Stimulated activated naive CD8-positive, alpha-beta T cell treated with anti-CD3 and anti-CD28 coated beads, Interleukin-15, amount 100 ng/mL, for 72 hours (primary cell): Measurements from ENCODE around the gene ATF2.
"Not testable (repeated sequence)": the region's sequence is repeated elsewhere in the genome, so short reads cannot be mapped to it uniquely, and the experiment has no call there.

Source experiments
- ATAC-seq: fragments of 150-1000 bp; cut with Tn5 transposase; 2 replicates; pipeline ENCODE4 v1.10.0; 2021; ENCODE audit warnings: mild to moderate bottlenecking, moderate library complexity
- DNase-seq, 2 donors: peaks; one replicate each; pipeline ENCODE4 v3.0.0; 2021 to 2022
- H3K27ac Mint-ChIP-seq, 2 donors: one replicate each; pipeline ENCODE4 v1.8.0; 2022; ENCODE audit warnings: mild to moderate bottlenecking in 2 of 2, mixed read lengths in 2 of 2, moderate library complexity in 2 of 2
- H3K27me3 Mint-ChIP-seq: one replicate; pipeline ENCODE4 v1.8.0; 2022; ENCODE audit warnings: mixed read lengths
- H3K4me1 Mint-ChIP-seq: one replicate; pipeline ENCODE4 v1.8.0; 2022; ENCODE audit warnings: mild to moderate bottlenecking, mixed read lengths
- H3K4me3 Mint-ChIP-seq, 2 donors: one replicate each; pipeline ENCODE4 v1.8.0; 2022; ENCODE audit warnings: mild to moderate bottlenecking in 2 of 2, mixed read lengths in 2 of 2, moderate library complexity in 1 of 2
- H3K9me3 Mint-ChIP-seq, 2 donors: one replicate each; pipeline ENCODE4 v1.8.0; 2022; ENCODE audit warnings: mixed read lengths in 2 of 2

ATF2 gene

GRCh38 chr2:175136334-175137215, 31.4 kb downstream of the ATF2 start:
- no peak overlapping the region for H3K4me3 Mint-ChIP-seq
- no peaks in the 10 kb centered on the region for H3K27me3 Mint-ChIP-seq
- H3K4me1 Mint-ChIP-seq, result peaks cover 45% of the 10 kb centered on the region
- DNase-seq (no peak), ATAC-seq (peak; percentile 60)
- no peak overlapping the region for H3K27ac Mint-ChIP-seq
- H3K9me3 Mint-ChIP-seq, result no peaks in the 10 kb centered on the region

- no peak overlapping the region for H3K27ac Mint-ChIP-seq
- peaks cover 44% of the 10 kb centered on the region for H3K4me1 Mint-ChIP-seq
- DNase-seq (no peak), ATAC-seq (no peak)
- H3K27me3 Mint-ChIP-seq, result no peaks in the 10 kb centered on the region
- no peaks in the 10 kb centered on the region for H3K9me3 Mint-ChIP-seq
- no peak overlapping the region for H3K4me3 Mint-ChIP-seq
These were observed 32.1 kb downstream of the ATF2 start for GRCh38 chr2:175135862-175136261.

- Mint-ChIP-seq H3K4me1 (peaks cover 37% of the 10 kb centered on the region), H3K27ac (peak overlapping the region in 1 of 2 donors; percentile 60), H3K9me3 (no peaks in the 10 kb centered on the region), H3K27me3 (no peaks in the 10 kb centered on the region), H3K4me3 (no peak overlapping the region)
- DNase-seq (no peak), ATAC-seq (no peak)
These were observed 32.8 kb downstream of the ATF2 start for GRCh38 chr2:175135177-175135576.

- H3K27ac Mint-ChIP-seq, result no peak overlapping the region
- no peaks in the 10 kb centered on the region for H3K9me3 Mint-ChIP-seq
- no peak for DNase-seq
- H3K4me3 Mint-ChIP-seq, result no peak overlapping the region
- no peaks in the 10 kb centered on the region for H3K27me3 Mint-ChIP-seq
- peaks cover 9% of the 10 kb centered on the region for H3K4me1 Mint-ChIP-seq
- ATAC-seq, result no peak
These were observed 36.8 kb downstream of the ATF2 start for GRCh38 chr2:175131252-175131651.

GRCh38 chr2:175126661-175127060, 41.3 kb downstream of the ATF2 start:
- DNase-seq, result no peak
- Mint-ChIP-seq H3K27ac (peak overlapping the region in 1 of 2 donors; percentile 6), H3K4me1 (peaks cover 7% of the 10 kb centered on the region), H3K9me3 (no peaks in the 10 kb centered on the region), H3K4me3 (no peak overlapping the region), H3K27me3 (no peaks in the 10 kb centered on the region)
- ATAC-seq, result no peak

GRCh38 chr2:175123254-175123653, 44.7 kb downstream of the ATF2 start:
- H3K27ac Mint-ChIP-seq, result no peak overlapping the region
- H3K27me3 Mint-ChIP-seq, result no peaks in the 10 kb centered on the region
- H3K4me3 Mint-ChIP-seq, result no peak overlapping the region

GRCh38 chr2:175111200-175111657, 56.8 kb downstream of the ATF2 start:
- no peak for DNase-seq
- no peak for ATAC-seq
- Mint-ChIP-seq H3K4me3 (no peak overlapping the region), H3K27me3 (no peaks in the 10 kb centered on the region), H3K9me3 (no peaks in the 10 kb centered on the region), H3K27ac (no peak overlapping the region), H3K4me1 (no peaks in the 10 kb centered on the region)

More at GRCh38 chr2:175123254-175123653, 44.7 kb downstream of the ATF2 start:
- no peaks in the 10 kb centered on the region for H3K9me3 Mint-ChIP-seq
- ATAC-seq, result no peak
- peaks cover 7% of the 10 kb centered on the region for H3K4me1 Mint-ChIP-seq
- DNase-seq, result no peak

GRCh38 chr2:175108091-175108490, 59.9 kb downstream of the ATF2 start:
- DNase-seq, H3K9me3 Mint-ChIP-seq, ATAC-seq, H3K27me3 Mint-ChIP-seq, H3K4me1 Mint-ChIP-seq, H3K4me3 Mint-ChIP-seq, H3K27ac Mint-ChIP-seq: not testable (repeated sequence)

GRCh38 chr2:175107146-175107545, 60.9 kb downstream of the ATF2 start:
- DNase-seq (no peak), ATAC-seq (no peak)
- H3K4me1 Mint-ChIP-seq, result no peaks in the 10 kb centered on the region
- H3K9me3 Mint-ChIP-seq, result no peaks in the 10 kb centered on the region
- H3K4me3 Mint-ChIP-seq, result no peak overlapping the region
- H3K27me3 Mint-ChIP-seq, result no peaks in the 10 kb centered on the region
- H3K27ac Mint-ChIP-seq, result no peak overlapping the region

GRCh38 chr2:175103191-175103590, 64.8 kb downstream of the ATF2 start:
- H3K4me1 Mint-ChIP-seq, result no peaks in the 10 kb centered on the region
- no peak overlapping the region for H3K4me3 Mint-ChIP-seq
- DNase-seq (no peak), ATAC-seq (no peak)
- H3K27me3 Mint-ChIP-seq, result no peaks in the 10 kb centered on the region
- H3K27ac Mint-ChIP-seq, result no peak overlapping the region
- H3K9me3 Mint-ChIP-seq, result no peaks in the 10 kb centered on the region

- Mint-ChIP-seq H3K27me3 (no peaks in the 10 kb centered on the region), H3K27ac (peak overlapping the region in 1 of 2 donors; percentile 65), H3K9me3 (no peaks in the 10 kb centered on the region), H3K4me1 (no peaks in the 10 kb centered on the region), H3K4me3 (no peak overlapping the region)
- ATAC-seq, result no peak
- no peak for DNase-seq
These were observed 66.5 kb downstream of the ATF2 start for GRCh38 chr2:175101514-175101913.

GRCh38 chr2:175097297-175097696, 70.7 kb downstream of the ATF2 start:
- no peak overlapping the region for H3K4me3 Mint-ChIP-seq
- no peaks in the 10 kb centered on the region for H3K27me3 Mint-ChIP-seq
- DNase-seq (no peak), ATAC-seq (no peak)
- no peak overlapping the region for H3K27ac Mint-ChIP-seq
- no peaks in the 10 kb centered on the region for H3K9me3 Mint-ChIP-seq
- no peaks in the 10 kb centered on the region for H3K4me1 Mint-ChIP-seq

- not testable (repeated sequence) for H3K27ac Mint-ChIP-seq, ATAC-seq, H3K9me3 Mint-ChIP-seq, DNase-seq, H3K4me1 Mint-ChIP-seq, H3K27me3 Mint-ChIP-seq, H3K4me3 Mint-ChIP-seq
These were observed 83.9 kb downstream of the ATF2 start for GRCh38 chr2:175084117-175084516.

- Mint-ChIP-seq H3K4me3 (no peak overlapping the region), H3K27ac (no peak overlapping the region), H3K27me3 (no peaks in the 10 kb centered on the region), H3K4me1 (no peaks in the 10 kb centered on the region), H3K9me3 (peaks cover 2 to 7% of the 10 kb centered on the region in 2 donors)
- DNase-seq (no peak), ATAC-seq (no peak)
These were observed 87.5 kb downstream of the ATF2 start for GRCh38 chr2:175080479-175080878.

GRCh38 chr2:175076272-175076671, 91.7 kb downstream of the ATF2 start:
- H3K27me3 Mint-ChIP-seq, result no peaks in the 10 kb centered on the region
- no peak overlapping the region for H3K27ac Mint-ChIP-seq
- no peaks in the 10 kb centered on the region for H3K9me3 Mint-ChIP-seq
- DNase-seq (no peak), ATAC-seq (no peak)
- no peak overlapping the region for H3K4me3 Mint-ChIP-seq
- H3K4me1 Mint-ChIP-seq, result no peaks in the 10 kb centered on the region

- H3K27ac Mint-ChIP-seq, result no peak overlapping the region
- no peaks in the 10 kb centered on the region for H3K27me3 Mint-ChIP-seq
- H3K4me1 Mint-ChIP-seq, result no peaks in the 10 kb centered on the region
- no peaks in the 10 kb centered on the region for H3K9me3 Mint-ChIP-seq
- ATAC-seq, result no peak
- no peak overlapping the region for H3K4me3 Mint-ChIP-seq
- no peak for DNase-seq
These were observed 93.5 kb downstream of the ATF2 start for GRCh38 chr2:175074478-175074877.

GRCh38 chr2:175068534-175068933, 99.5 kb downstream of the ATF2 start:
- DNase-seq (no peak), ATAC-seq (no peak)
- H3K9me3 Mint-ChIP-seq, result no peaks in the 10 kb centered on the region
- no peaks in the 10 kb centered on the region for H3K4me1 Mint-ChIP-seq
- H3K27me3 Mint-ChIP-seq, result no peaks in the 10 kb centered on the region
- H3K27ac Mint-ChIP-seq, result no peak overlapping the region
- no peak overlapping the region for H3K4me3 Mint-ChIP-seq
